ACC112 (cell line): Measurements from ENCODE around the gene TREM1.

ENCODE experiments used
- H2AFZ ChIP-seq: fragments of 200-600 bp; sonication (generic); one replicate; pipeline ENCODE4 v1.6.0; 2017; ENCODE audit warnings: antibody characterized with exemption, low read length; ENCODE audit not compliant: unreplicated experiment
- H3K27ac ChIP-seq: fragments of 200-600 bp; sonication (generic); 2 replicates; pipeline ENCODE4 v1.5.1; 2014; ENCODE audit warnings: low read depth, mild to moderate bottlenecking, antibody characterized with exemption, low read length, moderate library complexity
- H3K27me3 ChIP-seq: fragments of 200-600 bp; sonication (generic); 2 replicates; pipeline ENCODE4 v1.6.1; 2014; ENCODE audit warnings: mild to moderate bottlenecking, antibody characterized with exemption, low read length, moderate library complexity, mixed read lengths; ENCODE audit not compliant: insufficient read depth
- H3K36me3 ChIP-seq: fragments of 200-600 bp; sonication (generic); 2 replicates; pipeline ENCODE4 v1.6.1; 2016; ENCODE audit warnings: mild to moderate bottlenecking, antibody characterized with exemption, low read length, moderate library complexity, mixed read lengths; ENCODE audit not compliant: insufficient read depth
- H3K4me1 ChIP-seq: fragments of 200-600 bp; sonication (generic); one replicate; pipeline ENCODE4 v1.6.1; 2016; ENCODE audit warnings: low read length, mixed read lengths; ENCODE audit not compliant: insufficient read depth, unreplicated experiment, control insufficient read depth
- H3K4me3 ChIP-seq: fragments of 200-600 bp; sonication (generic); 2 replicates; pipeline ENCODE4 v1.5.1; 2014; ENCODE audit warnings: mild to moderate bottlenecking, low read depth, low read length
- H3K79me2 ChIP-seq: fragments of 200-600 bp; sonication (generic); one replicate; pipeline ENCODE4 v1.6.0; 2016; ENCODE audit warnings: low read length; ENCODE audit not compliant: control insufficient read depth, unreplicated experiment, insufficient read depth

The TREM1 gene

DNA sequence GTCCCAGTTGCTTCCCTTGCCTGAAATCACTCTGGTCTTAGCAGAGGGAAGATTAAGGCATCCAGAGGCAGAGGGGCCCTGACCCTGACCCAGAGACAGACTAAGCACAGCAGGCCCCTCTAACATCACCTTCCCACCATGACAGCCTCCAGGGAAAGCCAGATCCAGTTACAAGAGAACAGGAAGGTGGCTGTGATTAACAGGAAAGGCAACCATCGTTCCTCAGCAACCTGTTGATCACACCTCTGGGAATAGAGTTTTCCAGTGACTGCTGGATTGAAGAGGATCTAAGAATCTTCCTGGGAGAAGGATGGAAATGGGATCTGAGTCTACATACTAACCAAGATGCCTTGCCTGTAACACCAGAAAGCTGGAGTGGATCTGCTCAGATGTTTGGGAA, 5.2 kb upstream of the TREM1 start:
- no peak overlapping the region for H2AFZ ChIP-seq
- H3K79me2 ChIP-seq = no peaks in the 10 kb centered on the region
- peaks cover 16% of the 10 kb centered on the region for H3K4me1 ChIP-seq
- H3K4me3 ChIP-seq = no peak overlapping the region
- H3K36me3 ChIP-seq = no peaks in the 10 kb centered on the region
- H3K27ac ChIP-seq = no peak overlapping the region
- H3K27me3 ChIP-seq = peaks cover 37% of the 10 kb centered on the region

DNA sequence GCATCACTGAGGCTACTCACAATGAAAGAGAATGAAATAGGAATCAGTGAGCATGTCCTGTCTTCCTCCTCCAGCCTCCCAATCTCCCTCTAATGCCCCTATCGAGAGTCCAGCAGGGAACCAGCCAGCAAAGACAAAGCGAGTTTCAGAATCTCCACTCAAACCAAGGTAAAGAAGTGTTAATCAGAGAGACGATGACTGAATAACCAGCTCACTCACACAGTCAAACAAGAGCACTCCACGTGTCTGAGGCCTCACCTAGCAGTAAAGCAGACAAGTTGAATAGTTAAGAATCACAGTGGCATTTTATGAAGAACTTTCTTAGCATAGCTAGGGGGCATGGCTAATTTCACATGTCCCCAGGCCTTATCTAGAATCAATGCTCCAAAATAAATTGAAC, 3.3 kb upstream of the TREM1 start:
- Histone ChIP-seq H3K79me2 (no peaks in the 10 kb centered on the region), H2AFZ (no peak overlapping the region), H3K27me3 (peaks cover 19% of the 10 kb centered on the region), H3K4me3 (no peak overlapping the region), H3K27ac (no peak overlapping the region), H3K4me1 (peaks cover 16% of the 10 kb centered on the region), H3K36me3 (no peaks in the 10 kb centered on the region)

DNA sequence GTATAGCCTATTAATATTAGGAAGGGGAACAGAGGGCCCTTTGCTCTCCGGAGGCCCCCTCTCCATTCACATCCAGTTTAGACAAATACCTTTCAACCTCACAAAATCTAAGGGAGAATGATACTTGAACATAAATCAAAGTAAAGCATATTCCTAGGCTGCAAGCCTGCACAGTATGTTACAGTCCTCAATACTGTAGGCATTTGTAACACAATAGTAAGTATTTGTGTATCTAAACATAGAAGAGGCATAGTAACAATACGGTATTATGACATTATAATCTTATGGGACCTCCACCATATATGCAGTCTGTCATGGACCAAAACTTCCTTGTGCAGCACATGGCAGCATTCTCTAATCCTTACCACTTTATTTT, 2.3 kb upstream of the TREM1 start:
- peaks cover 16% of the 10 kb centered on the region for H3K4me1 ChIP-seq
- H3K27me3 ChIP-seq = peaks cover 15% of the 10 kb centered on the region
- H3K79me2 ChIP-seq = no peaks in the 10 kb centered on the region
- H3K27ac ChIP-seq = no peak overlapping the region
- no peak overlapping the region for H2AFZ ChIP-seq
- no peaks in the 10 kb centered on the region for H3K36me3 ChIP-seq
- no peak overlapping the region for H3K4me3 ChIP-seq

DNA sequence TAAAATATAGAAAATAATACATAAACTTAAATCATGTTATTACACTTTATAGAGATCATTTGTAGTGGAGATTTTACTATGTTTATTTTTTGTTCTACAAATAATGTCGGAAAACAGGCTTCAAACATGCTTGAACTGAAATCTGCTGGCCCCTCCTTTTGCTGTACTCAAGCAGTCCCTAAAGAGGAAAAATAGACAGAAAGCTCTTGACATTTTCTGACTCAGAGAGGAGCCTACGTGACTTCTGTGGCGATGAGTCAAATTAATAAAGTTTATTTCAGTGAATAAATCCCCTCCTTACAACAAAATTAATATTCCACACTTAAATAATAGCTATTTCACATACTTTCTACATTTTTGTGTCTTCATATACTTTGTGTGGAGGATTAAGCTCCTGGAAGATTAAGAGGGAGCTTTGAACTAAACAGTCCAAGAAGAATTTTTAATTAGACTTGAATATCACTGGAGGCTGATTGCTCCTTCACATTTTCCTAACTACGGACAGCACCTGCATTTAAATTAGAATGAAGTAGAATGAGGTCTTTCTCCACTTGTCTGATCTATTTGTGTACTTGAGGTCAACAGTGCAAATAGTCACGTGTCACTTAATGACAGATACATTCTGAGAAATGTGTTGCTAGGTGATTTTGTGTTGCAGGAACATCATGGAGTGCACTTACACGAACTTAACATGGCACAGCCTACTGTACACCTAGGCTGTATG, 1.7 kb upstream of the TREM1 start:
- H3K4me3 ChIP-seq = no peak overlapping the region
- H3K4me1 ChIP-seq = peaks cover 16% of the 10 kb centered on the region
- H3K27me3 ChIP-seq = peaks cover 10% of the 10 kb centered on the region
- H2AFZ ChIP-seq = peak overlapping the region; percentile 7
- peak overlapping the region; percentile 91 for H3K27ac ChIP-seq
- no peaks in the 10 kb centered on the region for H3K36me3 ChIP-seq
- no peaks in the 10 kb centered on the region for H3K79me2 ChIP-seq

DNA sequence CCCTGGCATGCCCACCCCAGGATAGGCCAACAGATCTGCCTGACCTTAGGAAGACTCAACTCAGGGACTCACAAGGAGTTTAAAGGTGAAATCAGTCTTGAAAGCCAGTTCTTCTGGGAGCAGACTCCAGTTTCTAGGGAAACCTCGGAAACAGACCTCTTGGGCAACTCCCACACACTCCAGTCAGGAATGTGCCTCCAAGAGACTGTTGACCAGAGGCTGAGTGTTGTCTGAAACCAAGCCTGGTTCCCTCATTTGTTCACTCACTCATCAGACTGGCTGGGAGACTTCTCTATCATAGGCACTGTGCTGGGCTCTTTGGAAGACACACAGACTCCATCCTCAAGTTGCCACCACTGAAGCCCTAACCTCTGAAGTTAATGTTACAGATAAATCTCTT, 1.8 kb downstream of the TREM1 start:
- H3K36me3 ChIP-seq = no peaks in the 10 kb centered on the region
- peaks cover 16% of the 10 kb centered on the region for H3K4me1 ChIP-seq
- H3K4me3 ChIP-seq = no peak overlapping the region
- H3K27ac ChIP-seq = peak overlapping the region; percentile 6; the same call in 1 of the 2 replicates
- H3K27me3 ChIP-seq = no peaks in the 10 kb centered on the region; the same call in 1 of the 2 replicates
- no peaks in the 10 kb centered on the region for H3K79me2 ChIP-seq
- no peak overlapping the region for H2AFZ ChIP-seq

- no peaks in the 10 kb centered on the region for H3K79me2 ChIP-seq
- H2AFZ ChIP-seq = no peak overlapping the region
- H3K27me3 ChIP-seq = no peaks in the 10 kb centered on the region; the same call in 1 of the 2 replicates
- peaks cover 16% of the 10 kb centered on the region for H3K4me1 ChIP-seq
- no peaks in the 10 kb centered on the region for H3K36me3 ChIP-seq
- no peak overlapping the region for H3K27ac ChIP-seq
- H3K4me3 ChIP-seq = no peak overlapping the region
Observed at GRCh38 chr6:41283600-41283999, 2.9 kb downstream of the TREM1 start.

DNA sequence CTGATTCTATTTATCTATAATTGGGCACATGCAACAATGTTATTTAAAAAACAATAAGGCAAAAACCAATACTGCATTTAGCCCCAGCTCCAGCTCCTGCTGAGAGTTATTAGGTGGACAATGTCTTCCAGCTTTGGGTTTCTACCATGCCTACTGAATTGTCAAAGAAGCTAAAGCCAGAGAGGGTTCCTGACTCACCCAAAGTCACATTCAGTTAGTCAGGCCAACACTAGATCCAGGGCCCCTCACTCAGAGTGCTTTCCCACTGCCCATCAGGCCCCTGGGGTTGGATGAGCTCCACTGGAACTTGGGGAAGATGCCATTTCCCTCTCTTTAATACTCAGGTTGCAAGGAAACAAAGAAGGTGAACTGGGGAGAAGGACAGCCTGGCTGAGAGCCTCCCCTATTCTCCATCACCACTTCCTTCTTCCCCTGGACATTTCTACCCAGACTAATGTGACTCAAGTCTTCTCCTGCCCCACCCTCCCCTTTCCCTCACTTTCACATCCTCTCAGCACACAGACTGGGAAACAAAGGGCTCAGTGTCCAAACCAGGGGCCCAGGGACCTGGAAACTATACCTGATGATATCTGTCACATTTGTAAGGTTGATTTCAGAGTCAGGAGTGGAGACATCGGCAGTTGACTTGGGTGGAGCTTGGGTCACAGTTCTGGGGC, 6.0 kb downstream of the TREM1 start:
- H2AFZ ChIP-seq = no peak overlapping the region
- H3K27me3 ChIP-seq = peaks cover 20% of the 10 kb centered on the region
- no peaks in the 10 kb centered on the region for H3K4me1 ChIP-seq
- no peak overlapping the region for H3K4me3 ChIP-seq
- no peak overlapping the region for H3K27ac ChIP-seq
- H3K79me2 ChIP-seq = no peaks in the 10 kb centered on the region
- H3K36me3 ChIP-seq = no peaks in the 10 kb centered on the region

DNA sequence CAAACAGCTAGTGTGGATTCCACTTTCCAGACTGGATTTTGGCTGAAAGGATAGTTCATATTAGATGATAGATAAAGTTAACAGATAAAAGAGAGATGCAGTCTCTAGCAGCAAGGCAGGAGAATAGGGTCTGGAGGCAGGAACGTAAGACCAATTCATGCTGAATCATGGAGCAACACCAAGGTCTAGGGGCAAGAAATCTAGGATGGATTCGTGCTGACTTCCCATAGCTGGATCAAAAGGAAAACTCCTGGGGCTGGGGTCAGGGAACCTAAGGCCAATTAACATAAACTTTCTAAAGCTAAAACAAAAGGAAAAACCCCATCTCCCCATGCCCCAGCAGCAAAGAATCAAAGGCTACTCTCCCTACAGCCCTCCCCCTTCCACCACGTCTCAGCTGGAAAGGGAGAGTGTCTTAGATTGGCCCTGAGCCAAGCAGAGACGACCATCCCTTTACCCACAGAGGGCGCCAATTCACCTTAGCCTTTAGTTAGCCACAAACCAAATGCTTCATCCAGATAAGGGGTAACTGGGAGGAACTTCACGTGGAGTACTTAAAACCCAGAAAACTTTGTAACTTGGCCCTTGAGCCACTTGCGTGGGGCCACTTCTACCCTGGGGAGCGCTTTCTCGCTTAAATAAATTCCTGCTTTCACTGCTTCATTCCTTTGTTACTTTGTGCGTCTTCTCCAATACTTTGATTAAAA, 7.6 kb downstream of the TREM1 start:
- Histone ChIP-seq H3K4me3 (no peak overlapping the region), H3K4me1 (no peaks in the 10 kb centered on the region), H3K36me3 (no peaks in the 10 kb centered on the region), H3K27me3 (peaks cover 36% of the 10 kb centered on the region), H3K27ac (no peak overlapping the region), H2AFZ (no peak overlapping the region), H3K79me2 (no peaks in the 10 kb centered on the region)

GRCh38 chr6:41277605-41278004, 8.9 kb downstream of the TREM1 start:
- Histone ChIP-seq H3K79me2 (no peaks in the 10 kb centered on the region), H3K27me3 (peaks cover 43% of the 10 kb centered on the region), H3K4me1 (no peaks in the 10 kb centered on the region), H2AFZ (no peak overlapping the region), H3K27ac (no peak overlapping the region), H3K36me3 (no peaks in the 10 kb centered on the region), H3K4me3 (no peak overlapping the region)

DNA sequence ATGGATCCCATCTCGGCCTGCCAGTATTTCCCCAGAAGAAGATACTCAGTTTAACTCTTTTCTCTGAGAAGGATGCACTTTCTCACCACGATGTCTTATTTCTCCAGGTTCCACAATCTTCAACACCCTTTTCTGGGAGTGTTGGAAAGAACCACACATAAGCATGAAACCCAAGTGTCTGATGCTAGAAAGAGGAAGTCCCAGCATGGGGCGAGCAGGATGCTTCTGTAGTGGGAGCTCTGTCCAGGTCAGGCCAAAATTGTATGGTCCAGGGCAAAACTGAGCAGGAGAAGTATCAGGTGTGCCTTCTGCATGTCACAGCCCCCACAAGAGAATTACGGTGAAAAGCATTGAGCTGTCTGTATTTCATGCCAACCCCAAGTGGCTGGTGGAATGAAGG, 11.0 kb downstream of the TREM1 start:
- Histone ChIP-seq H2AFZ (no peak overlapping the region), H3K4me3 (no peak overlapping the region), H3K27ac (no peak overlapping the region), H3K4me1 (no peaks in the 10 kb centered on the region), H3K27me3 (peaks cover 48% of the 10 kb centered on the region), H3K36me3 (no peaks in the 10 kb centered on the region), H3K79me2 (no peaks in the 10 kb centered on the region)
